T-helper 2 cell treated with Interferon-gamma antibody and Interleukin-4, amounts not matched to agents 100 ng/mL and 5 ng/mL, for 36 hours (primary cell): ENCODE data around the gene NKD2. TPM values are rescaled to one million over a fixed set of nuclear protein-coding genes. Genes with fewer than 3 reads are reported as not detected.
"Not testable (repeated sequence)": the region's sequence is repeated elsewhere in the genome, so short reads cannot be mapped to it uniquely, and the experiment has no call there.

Source experiments
- intact Hi-C: fragments of 100-400 bp; cut with micrococcal nuclease; formaldehyde crosslinking; loops from one replicate; pipeline ENCODE4 v1.15.1; 2023
- total RNA-seq: library from RNA; stranded (reverse); gene quantifications from 2 replicates; pipeline ENCODE4 v1.2.3, GENCODE V29; 2022

Gene NKD2
- total RNA-seq, 1 donor from 2014 or later = 34.4 TPM

DNA sequence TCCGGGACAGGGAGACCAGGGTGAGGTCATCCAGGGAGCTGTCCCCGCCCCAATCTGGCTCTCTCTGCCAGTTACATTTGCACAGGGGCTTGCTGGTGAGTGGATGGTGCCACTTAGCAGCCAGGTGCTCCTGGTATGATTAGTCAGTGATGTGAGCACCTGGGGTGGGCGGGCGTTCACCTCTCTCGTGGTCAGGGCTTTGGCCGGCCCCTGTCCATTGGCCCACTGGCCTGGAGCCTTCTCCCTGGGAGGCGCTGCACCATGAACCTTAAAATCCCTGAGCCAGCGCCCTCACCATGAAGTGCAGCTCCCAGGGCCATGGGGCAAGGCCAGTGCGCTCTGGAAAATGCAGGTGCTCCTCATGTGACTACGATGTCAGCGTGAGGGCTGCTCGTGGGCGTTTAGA is 2.0 kb downstream of the NKD2 start:
- intact Hi-C loops = loop anchor here (1.0 kb wide), 1 partner anchor 87 kb away; no protein-coding TSS in a partner anchor

DNA sequence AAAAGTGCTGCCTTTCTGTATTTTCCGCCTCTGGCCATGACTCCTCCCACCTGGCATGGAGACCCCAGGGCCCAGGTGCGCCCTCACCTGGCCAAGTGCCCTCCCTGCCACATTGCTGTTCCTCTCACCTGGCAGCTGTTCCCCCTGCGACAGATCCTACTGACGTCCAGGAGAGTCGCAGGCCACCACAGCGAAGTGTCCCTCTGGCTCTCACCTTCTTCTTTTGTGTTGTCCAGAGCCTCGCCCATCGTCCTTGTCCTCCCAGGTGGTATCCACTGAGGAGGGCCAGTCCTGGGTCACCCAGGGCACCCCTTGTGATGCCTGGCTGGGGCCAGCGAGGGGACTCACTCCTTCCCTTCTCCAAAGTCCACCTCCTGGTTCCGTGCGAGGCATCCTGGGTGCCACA is 2.6 kb downstream of the NKD2 start:
- intact Hi-C loops = loop anchor here (1.0 kb wide), 1 partner anchor 88 kb away; no protein-coding TSS in a partner anchor

DNA sequence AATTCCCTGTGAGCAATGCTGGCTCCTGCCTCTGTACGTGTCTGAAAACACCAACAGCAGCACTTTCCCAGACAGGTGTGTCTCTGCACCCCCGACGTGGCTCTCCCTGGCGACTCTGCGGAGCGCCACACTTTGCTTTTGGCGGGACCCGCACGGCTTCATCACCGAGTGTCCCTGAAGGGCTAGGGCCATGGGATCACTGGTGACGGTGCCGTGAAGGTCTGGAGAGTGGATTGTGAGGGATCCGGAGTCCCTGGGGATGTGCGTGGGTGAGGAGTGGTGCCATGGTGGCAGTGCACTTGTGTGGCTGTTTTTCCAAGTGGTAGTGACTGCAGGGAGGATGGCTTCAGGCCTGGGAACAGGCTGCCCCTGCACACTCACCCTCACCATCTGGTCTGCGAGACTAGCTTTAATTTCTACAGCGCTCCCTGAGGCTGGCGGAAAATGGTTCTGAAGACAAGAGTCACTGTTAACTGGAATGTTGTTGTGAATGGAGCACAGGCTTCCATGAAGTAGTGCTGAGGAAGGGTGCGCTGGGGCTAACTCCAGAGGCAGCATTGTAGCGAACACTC is 3.2 kb downstream of the NKD2 start:
- intact Hi-C loops = loop anchor here (1.0 kb wide), 1 partner anchor 89 kb away; no protein-coding TSS in a partner anchor

GRCh38 chr5:1012313-1012841 is 3.8 kb downstream of the NKD2 start:
- intact Hi-C loops = no loop called here

- intact Hi-C loops = no loop called here
Observed at GRCh38 chr5:1012900-1013237, 4.3 kb downstream of the NKD2 start.

GRCh38 chr5:1013238-1013947 is 4.8 kb downstream of the NKD2 start:
- intact Hi-C loops = no loop called here

- intact Hi-C loops = no loop called here
Observed at GRCh38 chr5:1013948-1014301, 5.3 kb downstream of the NKD2 start.

- intact Hi-C loops = no loop called here
Observed at GRCh38 chr5:1014346-1014745, 5.7 kb downstream of the NKD2 start.

GRCh38 chr5:1014781-1015221 is 6.2 kb downstream of the NKD2 start:
- intact Hi-C loops = no loop called here

GRCh38 chr5:1015507-1015906 is 6.9 kb downstream of the NKD2 start:
- intact Hi-C loops = no loop called here

DNA sequence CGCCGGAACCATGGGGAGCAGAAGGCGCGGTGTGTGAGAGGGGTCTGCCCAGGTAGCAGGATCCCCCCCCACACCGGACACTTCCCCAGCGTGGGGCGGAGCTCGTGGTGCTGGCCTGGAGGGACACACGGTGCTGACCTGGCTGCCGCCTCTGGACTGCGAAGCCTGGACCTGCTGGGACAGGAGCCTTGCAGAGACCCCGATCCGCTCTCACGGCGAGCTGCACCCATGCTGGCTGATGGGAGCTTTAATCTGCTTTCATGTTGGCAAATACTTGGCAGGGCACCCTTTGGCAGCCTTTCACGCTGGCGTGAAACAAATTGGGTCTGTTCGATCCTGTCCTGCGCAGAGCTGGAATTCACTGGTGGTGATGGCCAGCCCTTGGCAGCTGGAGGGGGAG is 7.4 kb downstream of the NKD2 start:
- intact Hi-C loops = no loop called here

DNA sequence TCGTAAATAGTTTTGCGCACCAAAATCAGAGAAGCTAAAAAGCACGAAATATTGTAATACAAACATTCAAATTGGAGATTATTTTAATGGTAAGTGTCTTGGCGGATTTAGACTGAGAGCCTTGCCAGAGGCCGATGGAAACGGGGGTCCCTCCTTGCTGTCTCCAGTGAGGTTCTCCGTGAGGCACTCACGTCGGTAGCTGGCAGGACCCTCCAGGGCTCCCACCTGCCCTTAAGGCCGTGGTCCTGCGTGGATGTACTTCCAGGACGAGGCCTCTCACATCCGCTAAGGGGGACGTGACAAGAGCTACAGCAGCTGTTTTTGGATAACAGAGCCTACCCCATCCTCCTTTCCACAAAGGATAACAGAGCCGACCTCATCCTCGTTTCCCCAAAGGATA is 7.9 kb downstream of the NKD2 start:
- intact Hi-C loops = no loop called here

GRCh38 chr5:1017056-1017455 is 8.5 kb downstream of the NKD2 start:
- intact Hi-C loops = no loop called here

DNA sequence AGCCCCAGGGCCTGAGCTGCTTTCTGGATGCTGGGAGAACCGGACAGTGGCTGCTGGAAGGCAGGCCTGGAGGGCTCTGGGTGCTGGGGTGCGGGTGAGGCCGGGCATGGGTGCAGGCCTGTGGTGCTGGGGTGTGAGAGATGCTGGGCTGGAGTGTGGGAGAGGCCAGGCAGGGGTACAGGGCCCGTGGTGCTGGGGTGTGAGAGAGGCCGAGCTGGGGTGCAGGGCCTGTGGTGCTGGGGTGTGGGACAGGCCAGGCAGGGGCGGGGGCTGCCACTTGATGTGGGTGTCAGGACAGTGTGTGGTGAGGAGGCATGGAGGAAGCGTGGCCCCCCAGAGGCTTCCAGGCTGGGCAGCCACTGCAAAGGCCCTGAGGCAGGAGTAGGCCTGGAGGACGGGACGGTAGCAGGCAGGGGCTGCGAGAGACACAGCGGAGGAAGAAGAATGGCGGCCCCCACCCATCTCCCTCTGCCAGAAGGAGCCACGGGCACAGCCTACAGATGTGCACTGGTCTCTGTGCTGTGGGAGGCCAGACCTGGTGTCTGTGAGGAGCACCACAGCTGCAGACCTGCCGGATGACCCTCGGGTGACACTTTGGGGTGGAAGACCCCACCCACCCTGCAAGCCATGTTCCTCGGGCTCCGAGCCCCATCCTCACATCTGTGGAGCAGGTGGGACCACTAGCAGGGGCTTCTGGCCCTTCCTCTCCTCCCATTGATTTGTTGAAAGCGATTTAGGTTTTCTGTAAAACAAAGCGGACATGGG is 9.3 kb downstream of the NKD2 start:
- intact Hi-C loops = no loop called here

DNA sequence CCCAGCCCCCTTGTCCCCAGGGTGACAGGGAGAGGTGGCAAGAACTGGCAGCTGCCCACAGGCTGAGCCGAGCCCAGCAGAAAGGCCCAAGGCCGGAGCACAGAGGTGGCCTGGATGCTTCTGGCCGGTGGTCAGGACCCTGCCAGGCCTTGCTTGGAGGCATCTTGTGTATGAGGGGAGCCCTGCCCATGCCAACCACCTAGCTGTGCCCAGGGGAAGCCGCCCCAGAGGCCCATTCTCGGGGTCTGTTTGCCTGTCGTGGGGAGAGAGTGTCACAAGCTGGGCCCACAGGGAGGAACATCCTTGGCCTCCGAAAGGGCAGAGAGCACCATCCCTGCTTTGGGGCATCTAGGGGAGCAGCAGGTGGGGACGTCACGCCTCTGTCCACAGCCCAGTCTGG is 10.0 kb downstream of the NKD2 start:
- intact Hi-C loops = no loop called here

GRCh38 chr5:1019001-1019905 is 10.7 kb downstream of the NKD2 start:
- intact Hi-C loops = no loop called here

- intact Hi-C loops = no loop called here
Observed at GRCh38 chr5:1020452-1020961, 11.9 kb downstream of the NKD2 start.

GRCh38 chr5:1021136-1021968 is 12.8 kb downstream of the NKD2 start:
- intact Hi-C loops = no loop called here

DNA sequence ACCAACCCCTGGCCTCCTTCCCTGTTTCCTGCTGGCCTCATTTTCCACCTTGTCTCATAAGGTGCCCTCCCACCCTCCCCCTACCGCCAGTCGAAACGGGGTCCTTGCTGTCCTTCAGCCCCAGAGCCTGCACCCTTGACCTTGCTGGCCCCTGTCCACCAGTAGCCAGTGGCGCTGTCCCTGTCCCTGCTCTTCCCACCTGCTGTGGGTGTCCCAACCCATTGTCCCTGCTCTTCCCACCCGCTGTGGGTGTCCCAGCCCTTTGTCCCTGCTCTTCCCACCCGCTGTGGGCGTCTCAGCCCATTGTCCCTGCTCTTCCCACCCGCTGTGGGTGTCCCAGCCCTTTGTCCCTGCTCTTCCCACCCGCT is 13.4 kb downstream of the NKD2 start:
- intact Hi-C loops = not testable (repeated sequence)
